CD14-positive monocyte (primary cell): Measurements from ENCODE around the gene MAP2K6. TPM values are rescaled to one million over a fixed set of nuclear protein-coding genes. Genes with fewer than 3 reads are reported as not detected.
A peak's percentile ranks its signal among the peaks of the same experiment; 100 is the strongest.

Source experiments
- DNase-seq, 3 donors: peaks; one replicate each; pipeline ENCODE4 v3.0.0-alpha.2; 2011 to 2022
- H2AFZ ChIP-seq: 2 replicates; pipeline ENCODE4 v1.6.0; 2012; ENCODE audit warnings: mild to moderate bottlenecking, low read depth, low read length, inconsistent platforms; ENCODE audit not compliant: insufficient read depth, poor library complexity, severe bottlenecking
- H3K27ac ChIP-seq, 2 donors: 1 replicate in 1 of 2; 2 replicates in 1 of 2; pipeline ENCODE4 v1.5.1; 2012 to 2013; ENCODE audit warnings: low read length in 2 of 2, control low read depth in 1 of 2, inconsistent platforms in 1 of 2, low read depth in 1 of 2, mild to moderate bottlenecking in 1 of 2
- H3K27me3 ChIP-seq, 2 donors: one replicate each; pipeline versions ENCODE4 v1.6.0 to v1.6.1; 2011 to 2013; ENCODE audit warnings: low read length in 2 of 2; ENCODE audit not compliant: control insufficient read depth in 2 of 2, insufficient read depth in 2 of 2
- H3K36me3 ChIP-seq, 2 donors: replicated peaks in 1 of 2; 1 replicate in 1 of 2; 2 replicates in 1 of 2; pipeline versions ENCODE4 v1.5.1 to v1.6.1; 2012 to 2013; ENCODE audit warnings: low read length in 2 of 2, control low read depth in 1 of 2, inconsistent platforms in 1 of 2, mild to moderate bottlenecking in 1 of 2; ENCODE audit not compliant: insufficient read depth in 2 of 2, control insufficient read depth in 1 of 2
- H3K4me1 ChIP-seq, 2 donors: 1 replicate in 1 of 2; 2 replicates in 1 of 2; pipeline versions ENCODE4 v1.5.1 to v1.6.1; 2012 to 2013; ENCODE audit warnings: low read length in 2 of 2, control low read depth in 1 of 2, inconsistent platforms in 1 of 2, mild to moderate bottlenecking in 1 of 2, moderate library complexity in 1 of 2; ENCODE audit not compliant: insufficient read depth in 2 of 2, control insufficient read depth in 1 of 2
- H3K4me2 ChIP-seq: replicated peaks from 2 replicates; pipeline ENCODE3; 2012; ENCODE audit warnings: low read length, moderate library complexity, mild to moderate bottlenecking; ENCODE audit not compliant: poor library complexity, severe bottlenecking; ENCODE audit errors: extremely low read depth
- H3K4me3 ChIP-seq, 3 experiments: fragments of 200-600 bp in 1 of 3; sonication (generic) in 1 of 3; replicated peaks in 1 of 3; 1 replicate in 2 of 3; 2 replicates in 1 of 3; pipeline ENCODE4 v1.5.1; 2011 to 2013; ENCODE audit warnings: low read length in 3 of 3, mild to moderate bottlenecking in 3 of 3, control low read depth in 2 of 3, low read depth in 2 of 3, inconsistent platforms in 1 of 3, moderate library complexity in 1 of 3
- H3K79me2 ChIP-seq: 2 replicates; pipeline ENCODE4 v1.6.0; 2012; ENCODE audit warnings: mild to moderate bottlenecking, control low read depth, inconsistent platforms, low read length, moderate library complexity; ENCODE audit not compliant: insufficient read depth
- H3K9ac ChIP-seq: 2 replicates; pipeline ENCODE4 v1.6.0; 2017; ENCODE audit warnings: low read length, mild to moderate bottlenecking; ENCODE audit not compliant: insufficient read depth, poor library complexity, severe bottlenecking
- H3K9me3 ChIP-seq, 2 donors: replicated peaks in 1 of 2; 1 replicate in 1 of 2; 2 replicates in 1 of 2; pipeline versions ENCODE4 v1.5.1 to v1.6.1; 2012 to 2013; ENCODE audit warnings: low read length in 2 of 2, control low read depth in 1 of 2; ENCODE audit not compliant: control insufficient read depth in 1 of 2, insufficient read depth in 1 of 2
- H4K20me1 ChIP-seq: 2 replicates; pipeline ENCODE4 v1.6.0; 2012; ENCODE audit warnings: mild to moderate bottlenecking, low read length, control low read depth, moderate library complexity; ENCODE audit not compliant: insufficient read depth
- H3K27ac Mint-ChIP-seq, 7 donors: one replicate each; pipeline ENCODE4 v1.8.0; 2020; ENCODE audit warnings: mild to moderate bottlenecking in 7 of 7, mixed read lengths in 7 of 7, moderate library complexity in 6 of 7, inconsistent platforms in 2 of 7
- H3K27me3 Mint-ChIP-seq, 3 donors: one replicate each; pipeline ENCODE4 v1.8.0; 2021 to 2022; ENCODE audit warnings: low read depth in 3 of 3, mild to moderate bottlenecking in 3 of 3, mixed read lengths in 3 of 3, moderate library complexity in 3 of 3, inconsistent platforms in 1 of 3
- H3K36me3 Mint-ChIP-seq, 2 donors: one replicate each; pipeline ENCODE4 v1.8.0; 2020; ENCODE audit warnings: mixed read lengths in 2 of 2, inconsistent platforms in 1 of 2, mild to moderate bottlenecking in 1 of 2
- H3K4me1 Mint-ChIP-seq: one replicate; pipeline ENCODE4 v1.8.0; 2020; ENCODE audit warnings: mild to moderate bottlenecking, mixed read lengths
- H3K4me3 Mint-ChIP-seq, 2 donors: one replicate each; pipeline ENCODE4 v1.8.0; 2020; ENCODE audit warnings: mild to moderate bottlenecking in 2 of 2, mixed read lengths in 2 of 2, moderate library complexity in 1 of 2
- H3K9me3 Mint-ChIP-seq, 7 donors: one replicate each; pipeline ENCODE4 v1.8.0; 2020 to 2022; ENCODE audit warnings: mixed read lengths in 7 of 7, mild to moderate bottlenecking in 6 of 7, moderate library complexity in 6 of 7, inconsistent platforms in 2 of 7
- WGBS: methylation state at CpG from one replicate; pipeline ENCODE4 v1.1.5; 2013; ENCODE audit warnings: missing lambda C conversion rate; ENCODE audit not compliant: insufficient coverage; 5-methylcytosine and 5-hydroxymethylcytosine counted together
- intact Hi-C, 2 donors: fragments of 100-400 bp; cut with micrococcal nuclease; formaldehyde crosslinking; loops; one replicate each; pipeline versions ENCODE4 v1.15.0 to v1.15.1; 2023
- polyA plus RNA-seq, 3 donors: library from polyadenylated mRNA; depleted of rRNA in 1 of 3; unstranded in 2 of 3; stranded (reverse) in 1 of 3; fragments of 300-500 nt in 2 of 3; fragments of >200 nt in 1 of 3; fragmentation: Illumina TruSeq in 2 of 3; gene quantifications; 1 replicate in 2 of 3; 2 replicates in 1 of 3; pipeline ENCODE4 v1.2.3, GENCODE V29; 2012 to 2021
- TF ChIP-seq, protein P1 (sequence below): fragments of 200-600 bp; IDR thresholded peaks from one replicate; pipeline ENCODE4 v1.8.0; 2022; ENCODE audit warnings: antibody characterized with exemption, mild to moderate bottlenecking

Gene MAP2K6
- polyA plus RNA-seq, 3 donors = 13.5 to 28.9 (median 18.5) TPM

- DNase-seq = no peak
- no peaks in the 10 kb centered on the region for H3K4me1 ChIP-seq
- no peak overlapping the region for H2AFZ ChIP-seq
- no peaks in the 10 kb centered on the region for H3K79me2 ChIP-seq
- no peak overlapping the region for H3K9ac ChIP-seq
- no peaks in the 10 kb centered on the region for H3K4me1 Mint-ChIP-seq
- no peaks in the 10 kb centered on the region for H3K27me3 ChIP-seq
- no peaks in the 10 kb centered on the region for H3K36me3 ChIP-seq
- no peak overlapping the region for H3K4me2 ChIP-seq
- no peaks in the 10 kb centered on the region for H3K9me3 Mint-ChIP-seq
- H3K27me3 Mint-ChIP-seq = peaks cover 0 to 2% (median 2%) of the 10 kb centered on the region in 3 donors
- intact Hi-C loops = no loop called here
- peaks cover 2 to 6% of the 10 kb centered on the region in 2 donors for H3K36me3 Mint-ChIP-seq
- peak overlapping the region in 2 of 7 donors; percentile 30 to 32 for H3K27ac Mint-ChIP-seq
- no peak overlapping the region for H3K4me3 ChIP-seq
- no peak overlapping the region for H3K4me3 Mint-ChIP-seq
- WGBS = 94% methylated on average over 6 of the region's 8 CpGs
- H4K20me1 ChIP-seq = no peaks in the 10 kb centered on the region
- H3K9me3 ChIP-seq = no peaks in the 10 kb centered on the region
- TF ChIP-seq, protein P1, sequence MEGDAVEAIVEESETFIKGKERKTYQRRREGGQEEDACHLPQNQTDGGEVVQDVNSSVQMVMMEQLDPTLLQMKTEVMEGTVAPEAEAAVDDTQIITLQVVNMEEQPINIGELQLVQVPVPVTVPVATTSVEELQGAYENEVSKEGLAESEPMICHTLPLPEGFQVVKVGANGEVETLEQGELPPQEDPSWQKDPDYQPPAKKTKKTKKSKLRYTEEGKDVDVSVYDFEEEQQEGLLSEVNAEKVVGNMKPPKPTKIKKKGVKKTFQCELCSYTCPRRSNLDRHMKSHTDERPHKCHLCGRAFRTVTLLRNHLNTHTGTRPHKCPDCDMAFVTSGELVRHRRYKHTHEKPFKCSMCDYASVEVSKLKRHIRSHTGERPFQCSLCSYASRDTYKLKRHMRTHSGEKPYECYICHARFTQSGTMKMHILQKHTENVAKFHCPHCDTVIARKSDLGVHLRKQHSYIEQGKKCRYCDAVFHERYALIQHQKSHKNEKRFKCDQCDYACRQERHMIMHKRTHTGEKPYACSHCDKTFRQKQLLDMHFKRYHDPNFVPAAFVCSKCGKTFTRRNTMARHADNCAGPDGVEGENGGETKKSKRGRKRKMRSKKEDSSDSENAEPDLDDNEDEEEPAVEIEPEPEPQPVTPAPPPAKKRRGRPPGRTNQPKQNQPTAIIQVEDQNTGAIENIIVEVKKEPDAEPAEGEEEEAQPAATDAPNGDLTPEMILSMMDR = no peak
- H3K27ac ChIP-seq = no peak overlapping the region
Measured at GRCh38 chr17:69451416-69452394, 37.2 kb downstream of the MAP2K6 start.

DNA sequence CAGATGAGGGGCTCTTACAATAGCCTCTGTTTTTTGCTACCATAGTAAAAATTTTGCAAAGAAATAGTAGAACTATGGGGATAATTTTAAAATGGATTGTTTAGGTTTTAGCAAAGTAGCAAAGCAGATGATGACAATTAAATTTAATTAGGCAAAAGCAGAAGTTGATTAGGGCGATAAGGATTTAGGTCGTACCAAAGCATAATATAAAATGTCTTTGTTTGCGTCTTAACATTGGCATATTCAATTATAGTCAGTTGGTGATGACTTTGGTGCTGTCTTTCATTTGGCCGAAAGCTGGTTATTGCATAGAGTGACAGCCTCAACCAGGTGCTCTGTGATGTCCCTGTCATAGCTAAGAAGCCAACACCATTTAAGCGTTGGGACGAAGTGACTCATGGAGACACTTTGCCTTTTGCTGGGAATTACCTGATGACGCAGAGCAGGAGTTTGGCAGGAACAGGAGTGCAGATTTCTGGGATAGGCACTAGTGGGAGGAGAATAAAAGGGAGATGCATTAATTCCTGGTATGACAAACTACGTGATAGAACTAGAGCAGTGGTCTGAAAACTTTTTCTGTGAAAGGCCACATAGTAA, 38.3 kb downstream of the MAP2K6 start:
- H3K36me3 ChIP-seq = no peaks in the 10 kb centered on the region
- H3K27me3 ChIP-seq = no peaks in the 10 kb centered on the region
- no peak overlapping the region for H3K4me3 ChIP-seq
- Mint-ChIP-seq H3K4me1 (peaks cover 1% of the 10 kb centered on the region), H3K4me3 (no peak overlapping the region), H3K36me3 (peaks cover 0 to 6% of the 10 kb centered on the region in 2 donors), H3K9me3 (no peaks in the 10 kb centered on the region), H3K27ac (no peak overlapping the region), H3K27me3 (peaks cover 0 to 2% (median 2%) of the 10 kb centered on the region in 3 donors)
- no peaks in the 10 kb centered on the region for H4K20me1 ChIP-seq
- H2AFZ ChIP-seq = no peak overlapping the region
- H3K9me3 ChIP-seq = no peaks in the 10 kb centered on the region
- intact Hi-C loops = no loop called here
- no peaks in the 10 kb centered on the region for H3K4me1 ChIP-seq
- H3K79me2 ChIP-seq = no peaks in the 10 kb centered on the region
- H3K9ac ChIP-seq = no peak overlapping the region
- H3K4me2 ChIP-seq = no peak overlapping the region
- no peak for DNase-seq
- WGBS = 98% methylated on average over 6 of the region's 8 CpGs
- TF ChIP-seq, protein P1 = no peak
- H3K27ac ChIP-seq = no peak overlapping the region
